NCI-H345 treated with DMSO at 0.1 percent for 48 hours (cell line): ENCODE data around the gene DCLK2.
"Not testable (repeated sequence)": the region's sequence is repeated elsewhere in the genome, so short reads cannot be mapped to it uniquely, and the experiment has no call there.

Source experiments
- DNase-seq: peaks from one replicate; lab custom pipeline; 2025; ENCODE audit not compliant: unreplicated experiment; lab: John Stamatoyannopoulos, UW

DCLK2 gene

DNA sequence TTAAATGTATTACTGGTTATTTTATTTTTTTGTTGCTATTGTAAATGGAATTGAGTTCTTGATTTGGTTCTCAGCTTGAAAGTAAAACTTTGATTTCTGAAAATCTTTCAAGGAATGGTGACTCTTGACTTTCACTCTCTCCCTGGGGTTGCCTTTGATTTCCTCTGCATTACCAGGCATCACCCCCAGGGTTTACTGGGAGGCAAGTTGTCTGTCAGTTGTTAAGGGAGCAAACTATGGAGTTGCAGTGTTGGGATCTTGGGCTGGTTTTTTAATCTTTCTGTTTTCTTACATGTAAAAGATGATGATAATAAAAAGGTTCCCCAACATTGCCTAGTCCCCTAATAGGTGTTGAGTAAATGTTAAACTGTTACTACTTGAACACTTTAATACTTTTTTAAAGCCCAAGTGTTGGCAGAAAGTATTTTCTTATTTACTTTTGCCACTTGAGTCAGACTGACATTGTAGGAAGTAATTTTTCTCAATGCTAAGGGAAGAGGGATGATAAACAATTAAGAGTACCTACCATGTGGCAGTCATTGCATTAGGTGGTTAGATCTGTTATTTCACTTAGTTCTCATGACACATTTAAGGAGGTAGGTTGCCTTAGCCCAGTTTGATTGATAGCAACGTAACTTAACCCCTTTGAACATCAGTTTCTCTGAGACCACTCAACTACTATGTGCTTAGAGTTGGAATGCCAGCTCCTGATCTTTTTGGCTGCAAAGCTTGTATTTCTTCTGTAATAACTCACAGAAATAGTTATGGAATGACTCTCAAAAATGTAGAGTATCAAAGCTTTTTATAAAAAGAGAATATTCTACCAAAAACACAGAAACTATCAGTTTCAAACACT lies 67.1 kb downstream of the DCLK2 start:
- DNase-seq: no peak

DNA sequence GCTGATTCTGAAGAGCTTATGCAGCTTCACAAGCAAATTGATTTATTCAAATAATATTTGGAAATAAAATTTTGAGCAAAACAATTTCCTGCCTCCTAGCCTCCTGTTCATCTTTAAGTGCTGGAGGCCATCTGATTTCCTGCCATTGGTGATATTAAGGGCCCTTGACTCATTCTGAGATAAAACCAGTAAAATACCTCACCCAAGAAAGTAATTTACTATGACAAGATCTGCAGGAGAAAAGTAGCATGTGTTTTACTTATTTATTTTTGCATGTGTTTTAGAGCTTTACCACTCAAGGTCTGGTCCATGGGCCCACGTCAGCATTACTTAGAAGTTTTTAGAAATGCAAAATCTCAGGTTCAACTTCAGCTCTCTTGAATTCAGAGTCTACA lies 67.7 kb downstream of the DCLK2 start:
- DNase-seq: no peak

DNA sequence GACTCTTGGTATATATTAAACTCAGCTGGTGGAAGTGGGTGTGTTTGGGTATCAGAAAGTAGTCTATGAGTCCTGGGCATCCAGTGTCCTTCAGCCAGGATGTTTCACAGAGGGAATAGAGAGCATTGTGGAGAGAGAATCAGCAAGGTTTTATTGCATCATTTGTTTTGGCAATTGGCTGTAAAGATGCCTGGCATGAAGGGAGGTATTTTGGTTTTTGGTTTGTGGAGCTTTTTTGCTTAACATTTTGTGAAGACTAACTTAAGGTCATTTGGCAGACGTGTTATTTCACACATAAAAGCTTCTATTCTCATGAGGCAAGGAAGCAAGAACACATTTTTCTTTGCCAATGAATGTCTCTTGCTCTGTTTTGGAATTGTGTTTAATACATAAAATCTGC lies 71.1 kb downstream of the DCLK2 start:
- DNase-seq: no peak

DNA sequence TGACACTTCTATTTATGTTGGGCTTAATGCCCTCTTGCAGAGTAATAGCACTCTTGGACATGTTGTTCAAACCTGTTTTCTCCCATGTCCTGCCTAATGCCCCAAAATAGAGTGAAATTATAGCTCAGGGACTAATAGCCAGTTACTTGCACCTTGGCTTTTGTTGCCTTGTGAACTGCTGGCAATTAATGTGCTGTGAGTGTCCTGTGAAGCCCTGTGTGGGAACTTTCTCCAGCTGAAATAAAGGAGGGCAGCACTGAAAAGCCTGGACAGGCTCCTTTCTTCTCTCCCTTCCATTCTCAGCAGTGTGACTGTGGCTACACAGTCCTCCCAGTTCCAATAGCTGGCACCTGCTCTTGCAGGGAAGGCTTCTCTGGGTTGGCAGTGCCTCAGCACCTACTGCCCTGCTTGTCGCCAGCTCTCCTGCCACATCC lies 72.4 kb downstream of the DCLK2 start:
- DNase-seq: no peak

DNA sequence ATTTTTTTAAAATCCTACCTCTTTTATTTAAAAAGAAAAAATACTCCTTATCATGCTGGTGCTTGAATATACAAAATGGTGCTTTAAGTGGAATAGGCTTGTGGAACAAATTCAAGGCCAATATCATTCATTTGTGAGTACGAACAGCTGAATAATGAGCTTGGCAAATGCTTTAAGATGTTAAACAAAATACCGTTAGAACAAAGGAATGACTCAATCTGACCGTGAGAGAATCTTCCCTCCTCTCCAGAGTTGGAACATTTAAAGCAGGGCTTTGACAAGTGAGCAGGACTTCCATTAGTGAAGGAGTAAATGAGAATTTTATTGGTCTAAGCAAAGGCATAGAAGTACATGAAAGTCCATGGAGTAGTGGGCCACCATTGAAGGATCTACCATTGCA lies 74.5 kb downstream of the DCLK2 start:
- no peak for DNase-seq

DNA sequence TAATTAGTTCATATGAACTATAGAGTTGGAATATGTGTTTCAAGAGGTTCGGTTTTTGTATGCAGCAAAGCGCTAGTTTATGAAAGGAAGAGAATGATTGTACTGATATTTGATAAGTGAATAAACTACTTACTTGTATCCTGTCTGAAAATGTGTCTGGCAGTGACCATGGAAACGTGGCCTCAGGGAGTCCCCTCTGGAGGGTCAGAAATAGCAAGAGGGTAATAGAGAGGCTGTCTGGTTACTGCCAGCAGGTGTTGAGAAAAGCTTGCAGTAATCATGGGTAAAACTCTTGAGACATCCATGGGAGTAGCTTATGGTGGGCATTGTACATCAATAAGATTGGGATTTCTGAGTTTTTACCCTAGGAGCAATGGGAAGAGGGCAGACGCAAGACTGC lies 77.1 kb downstream of the DCLK2 start:
- DNase-seq: no peak

DNA sequence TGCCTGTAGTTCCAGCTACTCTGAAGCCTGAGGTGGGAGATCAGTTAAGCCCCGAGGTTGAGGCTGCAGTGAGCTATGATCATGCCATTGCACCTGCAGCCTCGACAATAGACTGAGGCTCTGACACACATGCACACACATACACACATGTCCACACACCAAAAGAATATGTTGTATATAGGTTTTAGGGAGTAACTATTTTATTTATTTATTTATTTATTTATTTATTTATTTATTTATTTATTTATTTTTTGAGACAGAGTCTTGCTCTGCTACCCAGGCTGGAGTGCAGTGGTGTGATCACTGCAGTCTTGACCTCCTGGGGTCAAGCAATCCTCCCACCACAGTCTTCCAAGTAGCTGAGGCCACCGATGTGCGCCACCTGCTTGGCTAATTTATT lies 78.3 kb downstream of the DCLK2 start:
- DNase-seq: no peak

DNA sequence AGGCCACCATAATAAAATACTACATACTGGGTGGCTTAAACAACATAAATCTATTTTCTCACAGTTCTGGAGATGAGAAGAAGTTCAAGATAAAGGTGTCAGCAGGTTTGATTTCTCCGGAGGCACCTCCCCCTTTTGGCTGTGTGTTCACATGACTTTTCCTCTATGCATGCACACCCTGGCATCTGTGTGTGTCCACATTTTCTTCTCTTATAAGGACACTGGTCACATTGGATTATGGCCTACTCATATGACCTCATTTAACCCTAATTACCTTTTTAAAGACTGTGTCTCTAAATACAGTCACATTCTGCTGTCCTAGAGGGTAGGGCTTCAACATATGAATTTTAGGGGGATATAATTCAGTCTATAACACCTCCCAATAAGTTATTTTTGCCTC lies 79.8 kb downstream of the DCLK2 start:
- DNase-seq: no peak

DNA sequence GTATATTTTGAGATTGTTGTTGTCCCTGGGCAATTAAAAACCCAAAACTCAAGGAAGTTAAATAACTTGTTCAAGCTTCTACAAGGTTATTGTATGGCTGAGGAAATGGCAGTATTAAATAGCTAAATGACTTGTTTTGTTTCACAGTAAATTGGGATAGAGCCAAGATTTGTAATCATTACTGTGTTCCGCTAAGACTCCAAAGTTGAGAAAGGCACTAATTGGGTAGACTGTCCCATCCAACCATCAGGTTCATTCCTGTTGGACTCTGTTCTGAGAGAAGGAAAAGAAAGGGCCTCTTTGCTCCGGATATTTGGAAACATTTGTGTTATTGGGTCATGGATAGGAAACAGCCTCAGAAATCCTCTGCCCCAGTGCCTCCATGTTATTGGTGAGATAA lies 82.2 kb downstream of the DCLK2 start:
- no peak for DNase-seq

DNA sequence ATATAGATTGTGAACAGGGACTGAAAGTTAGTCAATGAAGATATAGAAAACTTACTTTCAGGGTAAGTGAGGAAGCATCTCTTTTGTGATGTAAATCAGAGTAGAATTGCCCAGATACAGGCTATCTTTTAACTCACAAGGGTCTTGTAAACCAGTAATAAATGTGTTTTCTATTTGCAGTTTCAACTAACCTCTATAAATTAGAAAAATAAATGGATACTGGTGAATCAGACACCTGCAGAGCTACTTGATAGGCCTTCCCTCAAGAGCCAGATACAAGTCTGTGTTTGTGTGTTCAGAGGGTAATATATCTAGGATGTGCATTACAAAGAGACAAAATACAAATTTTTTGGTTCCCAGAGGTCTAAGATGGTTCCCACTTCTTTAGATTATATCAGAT lies 82.9 kb downstream of the DCLK2 start:
- DNase-seq: no peak

DNA sequence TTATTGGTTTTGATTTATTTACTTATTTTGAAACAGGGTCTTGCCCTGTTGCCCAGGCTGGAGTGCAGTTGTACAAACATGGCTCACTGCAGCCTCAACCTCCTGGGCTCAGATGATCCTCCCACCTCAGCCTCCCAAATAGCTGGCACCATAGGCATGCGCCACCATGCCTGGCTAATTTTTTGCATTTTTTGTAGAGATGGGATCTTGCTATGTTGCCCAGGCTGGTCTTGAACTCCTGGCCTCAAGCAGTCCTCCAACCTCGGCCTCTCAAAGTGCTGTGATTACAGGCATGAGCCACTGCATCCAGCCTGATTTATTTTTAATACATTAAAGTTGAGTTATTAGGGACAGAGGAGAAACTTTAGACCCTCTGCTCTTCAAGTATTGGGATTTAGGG lies 83.8 kb downstream of the DCLK2 start:
- not testable (repeated sequence) for DNase-seq

DNA sequence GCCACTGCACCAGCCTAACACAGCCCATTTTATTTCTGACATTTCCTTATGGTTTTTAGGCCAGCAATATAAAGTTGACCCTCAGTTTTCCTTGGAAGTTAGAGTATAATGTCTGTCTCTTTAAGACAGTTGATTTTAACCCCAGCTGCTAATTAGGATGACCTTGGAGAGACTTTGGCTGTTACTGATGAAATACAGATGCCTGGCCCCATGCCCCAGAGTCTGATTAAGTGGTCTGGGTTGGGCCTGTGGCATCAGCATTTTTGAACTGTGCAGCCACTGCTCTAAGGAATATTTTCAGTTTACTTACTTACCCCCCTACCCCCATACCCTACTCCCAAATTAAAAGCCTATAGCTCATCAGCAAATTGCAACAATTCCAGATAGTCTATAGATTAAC lies 85.8 kb downstream of the DCLK2 start:
- DNase-seq: no peak

DNA sequence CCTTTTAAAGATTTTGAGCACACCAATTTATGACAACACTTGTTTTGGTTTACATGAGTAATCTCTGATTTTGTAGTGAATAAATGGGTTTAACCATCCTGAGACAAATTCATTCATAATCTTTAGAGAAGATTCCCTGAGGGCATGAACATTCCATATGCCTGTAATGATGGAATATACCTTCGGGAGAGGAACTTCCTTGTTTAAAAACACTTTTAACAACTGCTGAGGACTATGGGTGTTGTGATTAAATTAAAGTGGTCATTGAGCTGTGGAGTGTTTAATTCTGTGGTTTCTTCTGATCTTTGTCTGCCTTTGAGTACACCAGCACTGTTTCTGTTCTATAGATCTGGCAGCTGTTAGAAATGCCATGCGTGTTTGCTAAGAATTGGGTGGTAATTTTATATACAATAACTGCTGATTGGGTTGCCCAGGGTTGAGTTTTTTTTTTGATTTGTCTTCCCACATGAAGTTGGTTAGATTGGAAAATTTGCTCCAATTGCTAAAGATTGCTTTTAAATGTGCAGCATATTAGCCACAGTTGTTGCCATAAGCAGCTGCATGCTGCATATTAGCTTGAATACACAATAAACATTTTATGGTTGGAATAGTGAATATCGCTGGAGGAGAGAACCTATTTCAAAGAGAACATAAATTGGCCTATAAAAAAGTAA lies 86.8 kb downstream of the DCLK2 start:
- peak; percentile 32 for DNase-seq

DNA sequence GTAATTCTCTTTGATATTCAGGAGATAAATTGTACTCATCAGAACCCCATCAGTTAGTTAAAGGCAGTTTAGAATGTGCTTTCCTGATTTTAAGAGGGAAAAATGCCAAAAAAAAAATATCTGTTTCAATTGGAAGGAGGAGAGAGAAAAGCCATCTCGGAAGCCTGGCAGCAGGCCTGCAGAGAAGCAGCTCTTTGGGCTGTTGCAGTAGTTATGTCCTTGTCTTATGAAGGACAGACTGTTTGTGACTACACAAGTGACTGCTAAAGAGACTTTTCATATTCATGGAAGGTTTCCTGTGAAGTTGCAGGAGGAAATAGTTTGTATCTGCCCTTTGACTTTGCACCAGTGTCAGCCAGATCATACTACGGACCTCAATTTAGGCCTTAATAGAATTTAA lies 88.8 kb downstream of the DCLK2 start:
- DNase-seq: no peak

DNA sequence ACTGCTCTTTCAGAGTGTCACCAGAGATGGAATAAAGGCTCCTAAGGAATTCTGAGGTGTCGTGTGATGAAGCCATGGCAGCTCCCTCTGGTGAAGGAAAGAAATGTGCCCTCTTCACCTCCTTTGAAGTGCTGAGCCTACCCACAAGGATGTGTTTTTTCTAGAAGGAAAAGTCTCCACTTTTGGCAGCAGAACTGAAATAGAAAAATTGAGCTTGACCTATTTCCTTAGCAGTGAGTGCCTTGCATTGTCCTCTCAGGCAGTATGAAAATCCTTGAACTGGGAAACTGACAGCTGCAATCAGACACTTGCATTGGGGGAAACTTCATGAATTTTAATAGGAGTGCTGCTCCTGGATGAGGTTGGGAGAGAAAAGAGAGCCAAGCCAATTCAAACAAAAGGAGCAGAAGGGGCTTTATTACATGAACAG lies 95.2 kb downstream of the DCLK2 start:
- peak; percentile 17 for DNase-seq

DNA sequence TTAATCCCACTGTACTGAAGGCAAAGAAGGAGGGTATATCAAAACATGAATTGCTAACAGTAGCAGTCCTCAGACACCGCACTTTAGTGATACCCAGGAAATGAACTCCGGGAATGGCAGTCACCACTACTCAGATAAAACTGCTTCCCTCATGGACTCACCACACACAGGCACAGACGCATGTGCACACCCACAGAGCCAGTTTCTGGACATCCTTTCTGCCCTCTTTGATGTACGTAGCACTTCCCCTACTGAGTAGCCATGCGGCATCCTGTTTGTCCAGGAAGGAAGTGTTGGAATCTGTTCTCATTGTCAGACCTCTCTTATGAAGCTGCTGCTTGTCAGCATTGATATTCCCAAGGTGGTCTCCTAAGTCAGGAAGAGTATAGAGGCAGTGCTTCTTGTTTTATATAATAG lies 95.7 kb downstream of the DCLK2 start:
- no peak for DNase-seq

DNA sequence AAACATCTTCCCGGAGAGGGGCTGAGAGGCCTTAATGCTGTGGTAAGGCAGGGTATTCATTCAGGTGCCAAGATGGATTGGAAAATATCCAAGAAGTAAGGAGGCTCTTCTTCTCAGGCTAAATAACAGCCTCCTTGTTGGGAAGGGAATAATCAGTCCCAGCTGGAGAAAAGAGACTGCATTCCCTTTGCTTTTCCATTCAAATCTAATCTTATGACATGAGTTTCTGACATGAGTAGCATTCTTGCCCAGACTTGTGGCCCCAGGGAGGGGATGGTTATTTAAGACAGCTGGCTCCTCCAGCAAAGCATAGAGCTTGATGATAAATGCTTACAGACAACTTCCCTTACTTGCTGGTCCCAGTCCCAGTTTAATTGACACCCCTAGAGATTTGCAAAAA lies 98.3 kb downstream of the DCLK2 start:
- DNase-seq: no peak

DNA sequence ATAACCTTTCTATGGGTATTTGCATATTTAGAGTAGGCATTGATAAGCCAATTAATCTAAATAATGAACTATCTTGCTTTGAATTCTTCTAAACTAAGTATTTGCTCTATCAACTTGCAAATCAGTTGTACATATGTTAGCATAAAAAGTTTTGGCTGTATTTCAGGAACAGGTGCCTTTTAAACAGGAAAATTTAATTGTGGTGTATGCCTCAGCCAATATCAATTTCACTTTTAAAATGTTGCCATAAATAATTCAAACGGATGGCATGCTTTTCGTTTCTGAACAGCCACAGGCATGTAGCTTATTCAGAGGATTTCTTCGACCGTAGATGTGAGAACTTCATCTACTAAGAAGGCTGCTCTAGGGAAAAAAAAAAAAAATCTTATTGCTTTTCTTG lies 99.9 kb downstream of the DCLK2 start:
- DNase-seq: no peak

DNA sequence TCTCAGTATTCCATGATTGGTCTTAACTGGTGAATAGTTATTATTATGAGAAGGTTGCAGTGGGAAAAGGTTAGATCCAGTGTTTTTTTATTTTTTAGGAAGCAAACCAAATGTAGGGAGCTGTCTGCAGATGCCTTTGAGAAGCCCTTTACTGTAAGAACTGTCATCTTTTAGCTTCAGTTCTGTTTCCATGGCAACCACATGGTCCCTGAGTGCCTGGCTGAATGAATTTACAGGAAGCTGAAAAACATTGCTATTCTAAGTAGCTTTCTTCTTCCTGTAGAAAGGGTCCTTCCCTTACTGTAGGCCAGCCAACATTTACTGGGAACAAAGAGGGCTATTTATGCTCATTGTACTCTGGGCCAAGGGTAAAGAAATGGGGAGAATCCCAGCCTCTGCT lies 103.3 kb downstream of the DCLK2 start:
- no peak for DNase-seq

DNA sequence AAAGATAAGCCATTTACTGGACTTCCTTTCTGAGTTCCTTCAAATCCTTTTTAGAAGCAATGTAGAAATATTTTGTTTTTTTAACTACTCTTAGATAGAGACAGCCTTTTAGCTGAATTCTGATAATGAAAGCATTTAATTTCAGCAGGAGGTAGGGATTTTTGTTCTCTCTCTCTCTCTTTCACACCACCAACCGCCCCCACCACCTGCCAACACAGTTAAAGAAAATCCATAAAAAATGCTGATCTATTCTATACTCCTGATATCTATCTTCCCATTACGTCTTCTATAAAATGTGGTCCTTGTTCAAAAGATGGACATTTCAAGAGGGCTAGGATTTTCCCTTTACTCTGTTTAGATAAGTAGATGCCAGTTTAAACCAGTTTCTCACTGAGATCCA lies 104.5 kb downstream of the DCLK2 start:
- DNase-seq: no peak

DNA sequence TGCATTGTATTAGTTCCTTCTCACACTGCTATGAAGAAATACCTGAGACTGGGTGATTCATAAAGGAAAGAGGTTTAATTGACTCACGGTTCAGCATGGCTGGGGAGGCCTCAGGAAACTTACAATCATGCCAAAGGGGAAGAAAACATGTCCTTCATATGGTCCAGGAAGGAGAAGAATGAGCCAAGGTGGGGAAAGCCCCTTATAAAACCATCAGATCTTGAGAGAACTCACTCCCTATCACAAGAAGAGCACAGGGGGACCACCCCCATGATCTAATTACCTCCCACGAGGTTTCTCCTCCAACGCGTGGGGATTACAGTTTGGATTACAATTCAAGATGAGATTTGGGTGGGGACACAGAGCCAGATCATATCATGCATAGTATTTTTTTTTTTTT lies 106.8 kb downstream of the DCLK2 start:
- not testable (repeated sequence) for DNase-seq

DNA sequence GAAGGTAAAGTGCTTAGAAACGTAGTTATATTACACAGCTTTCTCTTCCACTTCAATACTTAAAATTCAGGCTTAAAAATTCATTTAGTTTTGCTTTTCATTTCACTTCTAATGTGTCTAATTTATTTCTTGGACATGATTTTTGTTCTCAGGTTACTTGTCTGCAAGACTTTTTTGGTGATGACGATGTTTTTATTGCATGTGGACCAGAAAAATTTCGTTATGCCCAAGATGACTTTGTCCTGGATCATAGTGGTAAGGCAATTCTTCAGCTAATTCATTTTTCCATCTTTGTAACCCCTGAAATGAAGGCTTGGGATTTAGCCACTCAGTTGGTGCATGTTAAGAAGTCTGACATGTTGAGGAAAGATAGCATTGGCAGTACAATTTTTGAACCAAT lies 114.7 kb downstream of the DCLK2 start:
- DNase-seq: no peak

DNA sequence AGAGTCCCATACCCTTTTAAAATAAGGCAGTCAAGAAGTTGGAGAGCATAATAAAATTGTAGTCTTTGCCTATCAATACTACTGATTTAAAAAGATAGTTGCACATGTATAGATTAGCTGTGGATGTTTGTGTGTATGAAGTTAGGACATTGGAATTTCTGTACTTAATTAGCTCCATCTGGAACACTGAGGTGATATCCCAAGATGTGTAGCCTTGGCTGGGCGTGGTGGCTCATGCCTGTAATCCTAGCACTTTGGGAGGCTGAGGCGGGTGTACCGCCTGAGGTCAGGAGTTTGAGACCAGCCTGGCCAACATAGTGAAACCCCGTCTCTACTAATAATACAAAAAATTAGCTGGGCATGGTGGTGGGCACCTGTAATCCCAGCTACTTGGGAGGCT lies 119.0 kb downstream of the DCLK2 start:
- DNase-seq: not testable (repeated sequence)
